ENCODE data around the gene PDGFA.

GRCh38 chr7:506391-506831, 13.2 kb downstream of the PDGFA start:
- TF ChIP-seq, protein P1, sequence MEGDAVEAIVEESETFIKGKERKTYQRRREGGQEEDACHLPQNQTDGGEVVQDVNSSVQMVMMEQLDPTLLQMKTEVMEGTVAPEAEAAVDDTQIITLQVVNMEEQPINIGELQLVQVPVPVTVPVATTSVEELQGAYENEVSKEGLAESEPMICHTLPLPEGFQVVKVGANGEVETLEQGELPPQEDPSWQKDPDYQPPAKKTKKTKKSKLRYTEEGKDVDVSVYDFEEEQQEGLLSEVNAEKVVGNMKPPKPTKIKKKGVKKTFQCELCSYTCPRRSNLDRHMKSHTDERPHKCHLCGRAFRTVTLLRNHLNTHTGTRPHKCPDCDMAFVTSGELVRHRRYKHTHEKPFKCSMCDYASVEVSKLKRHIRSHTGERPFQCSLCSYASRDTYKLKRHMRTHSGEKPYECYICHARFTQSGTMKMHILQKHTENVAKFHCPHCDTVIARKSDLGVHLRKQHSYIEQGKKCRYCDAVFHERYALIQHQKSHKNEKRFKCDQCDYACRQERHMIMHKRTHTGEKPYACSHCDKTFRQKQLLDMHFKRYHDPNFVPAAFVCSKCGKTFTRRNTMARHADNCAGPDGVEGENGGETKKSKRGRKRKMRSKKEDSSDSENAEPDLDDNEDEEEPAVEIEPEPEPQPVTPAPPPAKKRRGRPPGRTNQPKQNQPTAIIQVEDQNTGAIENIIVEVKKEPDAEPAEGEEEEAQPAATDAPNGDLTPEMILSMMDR (IDR thresholded peaks at IDR 0.05): no peak
- TF ChIP-seq EZH2 (IDR thresholded peaks at IDR 0.05): no peak
- no peak for TF ChIP-seq EZH2phosphoT487 (IDR thresholded peaks at IDR 0.05)
